ENCODE data around the gene PRKCE.

DNA sequence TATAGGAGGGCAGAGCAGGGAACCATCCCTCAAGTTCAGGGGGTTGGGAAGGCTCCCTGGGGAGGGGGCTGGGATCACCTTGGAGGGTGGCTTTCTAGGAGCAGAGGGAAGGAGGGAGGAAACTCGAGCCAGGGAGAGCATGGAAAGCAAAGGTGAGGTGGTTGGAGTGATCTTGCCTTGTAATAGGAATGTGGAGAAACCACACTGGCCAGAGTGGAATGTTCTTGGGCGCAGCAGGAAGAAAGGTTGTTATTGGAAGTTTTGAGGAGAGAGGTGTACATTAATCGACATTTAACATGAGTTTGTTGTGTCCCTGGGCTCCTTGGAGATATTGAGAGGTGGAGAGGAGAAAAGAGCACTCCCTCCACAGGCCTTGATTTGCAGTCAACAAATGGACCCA is 272.2 kb downstream of the PRKCE start:
- TF ChIP-seq, protein P1, sequence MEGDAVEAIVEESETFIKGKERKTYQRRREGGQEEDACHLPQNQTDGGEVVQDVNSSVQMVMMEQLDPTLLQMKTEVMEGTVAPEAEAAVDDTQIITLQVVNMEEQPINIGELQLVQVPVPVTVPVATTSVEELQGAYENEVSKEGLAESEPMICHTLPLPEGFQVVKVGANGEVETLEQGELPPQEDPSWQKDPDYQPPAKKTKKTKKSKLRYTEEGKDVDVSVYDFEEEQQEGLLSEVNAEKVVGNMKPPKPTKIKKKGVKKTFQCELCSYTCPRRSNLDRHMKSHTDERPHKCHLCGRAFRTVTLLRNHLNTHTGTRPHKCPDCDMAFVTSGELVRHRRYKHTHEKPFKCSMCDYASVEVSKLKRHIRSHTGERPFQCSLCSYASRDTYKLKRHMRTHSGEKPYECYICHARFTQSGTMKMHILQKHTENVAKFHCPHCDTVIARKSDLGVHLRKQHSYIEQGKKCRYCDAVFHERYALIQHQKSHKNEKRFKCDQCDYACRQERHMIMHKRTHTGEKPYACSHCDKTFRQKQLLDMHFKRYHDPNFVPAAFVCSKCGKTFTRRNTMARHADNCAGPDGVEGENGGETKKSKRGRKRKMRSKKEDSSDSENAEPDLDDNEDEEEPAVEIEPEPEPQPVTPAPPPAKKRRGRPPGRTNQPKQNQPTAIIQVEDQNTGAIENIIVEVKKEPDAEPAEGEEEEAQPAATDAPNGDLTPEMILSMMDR (IDR thresholded peaks at IDR 0.05) = no peak
- no peak for TF ChIP-seq POLR2A (IDR thresholded peaks at IDR 0.05)
